B cell (primary cell): ENCODE results near the gene CERS6. TPM values are rescaled to one million over a fixed set of nuclear protein-coding genes. Genes with fewer than 3 reads are reported as not detected.

ENCODE experiments used
- ATAC-seq: fragments of 200-7000 bp; cut with Tn5 transposase; one replicate; pipeline ENCODE4 v1.10.0; 2021; ENCODE audit warnings: low read depth, mild to moderate bottlenecking, moderate number of reproducible peaks, moderate library complexity
- CTCF ChIA-PET: fragments of 350-600 bp; sonication (Branson Sonifier 250); formaldehyde crosslinking; loops from one replicate; lab custom pipeline; 2021; ENCODE audit warnings: antibody characterized with exemption, inconsistent platforms; lab: Charles Lee
- POLR2A ChIA-PET: fragments of 350-600 bp; sonication (Branson Sonifier 250); formaldehyde crosslinking; loops from one replicate; lab custom pipeline; 2021; ENCODE audit warnings: antibody characterized with exemption; lab: Charles Lee
- DNase-seq: peaks from one replicate; pipeline ENCODE4 v3.0.0; 2013
- H2AFZ ChIP-seq: 2 replicates; pipeline ENCODE4 v1.6.1; 2012; ENCODE audit warnings: mild to moderate bottlenecking, low read depth, low read length; ENCODE audit not compliant: insufficient read depth, poor library complexity, severe bottlenecking
- H3K27ac ChIP-seq, 2 donors: 1 replicate in 1 of 2; 2 replicates in 1 of 2; pipeline ENCODE4 v1.5.1; 2012 to 2013; ENCODE audit warnings: low read length in 2 of 2, mild to moderate bottlenecking in 2 of 2, moderate library complexity in 1 of 2
- H3K27me3 ChIP-seq, 4 experiments: fragments of 200-600 bp in 1 of 4; sonication (generic) in 1 of 4; replicated peaks in 1 of 4; 1 replicate in 2 of 4; 2 replicates in 2 of 4; pipeline versions ENCODE4 v1.6.1 to v1.7.0; 2013 to 2016; ENCODE audit warnings: low read length in 3 of 4, mild to moderate bottlenecking in 2 of 4, mixed read lengths in 1 of 4, moderate library complexity in 1 of 4; ENCODE audit not compliant: insufficient read depth in 4 of 4, control insufficient read depth in 3 of 4; ENCODE audit errors: control extremely low read depth in 1 of 4
- H3K36me3 ChIP-seq, 2 experiments: replicated peaks in 1 of 2; 1 replicate in 1 of 2; 2 replicates in 1 of 2; pipeline versions ENCODE4 v1.6.1 to v1.7.1; 2013; ENCODE audit warnings: low read length in 1 of 2; ENCODE audit not compliant: insufficient read depth in 2 of 2, control insufficient read depth in 1 of 2; ENCODE audit errors: control extremely low read depth in 1 of 2, extremely low read depth in 1 of 2
- H3K4me1 ChIP-seq, 2 donors: fragments of 200-600 bp in 1 of 2; sonication (generic) in 1 of 2; 1 replicate in 1 of 2; 2 replicates in 1 of 2; pipeline versions ENCODE4 v1.5.1 to v1.6.1; 2013 to 2017; ENCODE audit warnings: low read length in 2 of 2; ENCODE audit not compliant: control insufficient read depth in 2 of 2, insufficient read depth in 2 of 2
- H3K4me2 ChIP-seq: replicated peaks from 2 replicates; pipeline ENCODE3; 2012; ENCODE audit warnings: mild to moderate bottlenecking, low read depth, low read length; ENCODE audit not compliant: poor library complexity, severe bottlenecking
- H3K4me3 ChIP-seq, 5 experiments: fragments of 200-600 bp in 1 of 5; sonication (generic) in 1 of 5; 1 replicate in 3 of 5; 2 replicates in 2 of 5; pipeline versions ENCODE4 v1.5.1 to v1.7.0; 2011 to 2016; ENCODE audit warnings: low read length in 4 of 5, mild to moderate bottlenecking in 4 of 5, low read depth in 2 of 5, control low read depth in 1 of 5, moderate library complexity in 1 of 5; ENCODE audit not compliant: insufficient read depth in 1 of 5; ENCODE audit errors: control extremely low read depth in 1 of 5, extremely low read depth in 1 of 5
- H3K79me2 ChIP-seq: fragments of 200-600 bp; sonication (generic); one replicate; pipeline ENCODE4 v1.6.0; 2016; ENCODE audit warnings: low read length; ENCODE audit not compliant: control insufficient read depth, insufficient read depth
- H3K9ac ChIP-seq: fragments of 200-600 bp; sonication (generic); 2 replicates; pipeline ENCODE4 v1.6.1; 2017; ENCODE audit warnings: mild to moderate bottlenecking, low read length, moderate library complexity
- H3K9me3 ChIP-seq, 3 donors: one replicate each; pipeline versions ENCODE4 v1.6.1 to v1.7.1; 2013; ENCODE audit warnings: low read length in 2 of 3; ENCODE audit not compliant: control insufficient read depth in 2 of 3, insufficient read depth in 1 of 3; ENCODE audit errors: control extremely low read depth in 1 of 3
- H4K20me1 ChIP-seq: 2 replicates; pipeline ENCODE4 v1.6.0; 2012; ENCODE audit warnings: mild to moderate bottlenecking, low read length; ENCODE audit not compliant: insufficient read depth, control insufficient read depth, poor library complexity, severe bottlenecking
- H3K27ac Mint-ChIP-seq: one replicate; pipeline ENCODE4 v1.8.0; 2021; ENCODE audit warnings: mixed read lengths
- H3K27me3 Mint-ChIP-seq: one replicate; pipeline ENCODE4 v1.8.0; 2021; ENCODE audit warnings: mixed read lengths
- H3K4me1 Mint-ChIP-seq: one replicate; pipeline ENCODE4 v1.8.0; 2021; ENCODE audit warnings: mixed read lengths
- H3K4me3 Mint-ChIP-seq: one replicate; pipeline ENCODE4 v1.8.0; 2021; ENCODE audit warnings: mixed read lengths
- H3K9me3 Mint-ChIP-seq: one replicate; pipeline ENCODE4 v1.8.0; 2022; ENCODE audit warnings: mixed read lengths; ENCODE audit not compliant: insufficient read depth
- EZH2 ChIP-seq: IDR thresholded peaks from 2 replicates; pipeline ENCODE4 v1.6.1; 2012; ENCODE audit warnings: borderline replicate concordance, low read depth, mild to moderate bottlenecking, moderate library complexity, low read length; ENCODE audit not compliant: insufficient read depth, poor library complexity, severe bottlenecking
- WGBS: methylation state at CpG from one replicate; pipeline ENCODE4 v1.1.5; 2013; ENCODE audit warnings: missing lambda C conversion rate; ENCODE audit not compliant: insufficient coverage; 5-methylcytosine and 5-hydroxymethylcytosine counted together
- intact Hi-C: fragments of 100-400 bp; cut with micrococcal nuclease; formaldehyde crosslinking; loops from one replicate; pipeline ENCODE4 v1.10.0; 2022
- polyA plus RNA-seq: library from polyadenylated mRNA; depleted of rRNA; stranded (reverse); fragments of >200 nt; gene quantifications from 2 replicates; pipeline ENCODE4 v1.2.3, GENCODE V29; 2012
- total RNA-seq, 2 donors: library from RNA; stranded (reverse); fragments of 120-200 nt in 1 of 2; gene quantifications; 1 replicate in 1 of 2; 2 replicates in 1 of 2; pipeline versions ENCODE4 v1.2.3 to v1.2.4, GENCODE V29; 2013 to 2022
- TF ChIP-seq, protein P1 (sequence below): fragments of 200-600 bp; IDR thresholded peaks from one replicate; pipeline ENCODE4 v1.8.0; 2022; ENCODE audit warnings: antibody characterized with exemption, mild to moderate bottlenecking

The CERS6 gene
- total and polyA plus RNA-seq, 2 donors (not counting 1 experiment from before 2014, with no cell fraction given) = 2.2 to 5.5 TPM

DNA sequence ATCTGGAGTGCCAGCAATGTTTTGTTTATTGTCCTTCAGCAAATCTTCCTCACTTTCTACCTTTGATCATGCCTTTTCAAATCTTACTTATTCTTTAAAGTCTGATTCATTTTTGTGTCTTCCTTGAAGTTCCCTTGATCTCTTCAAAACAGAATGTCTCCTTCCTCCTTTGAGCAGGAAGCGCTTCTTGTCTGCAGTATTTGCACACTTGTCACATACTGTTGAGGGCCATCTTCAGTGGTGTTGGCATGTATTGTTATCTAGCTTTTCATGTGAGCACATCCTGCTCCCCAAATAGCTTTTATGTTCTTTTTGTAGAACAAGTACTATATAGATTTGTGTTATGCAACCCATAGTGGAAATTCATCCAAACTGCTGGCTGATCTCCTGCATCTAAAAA is 5.9 kb upstream of the CERS6 start:
- WGBS = no CpG with 5 or more reads among the region's 1 CpG
- no peak for ATAC-seq

DNA sequence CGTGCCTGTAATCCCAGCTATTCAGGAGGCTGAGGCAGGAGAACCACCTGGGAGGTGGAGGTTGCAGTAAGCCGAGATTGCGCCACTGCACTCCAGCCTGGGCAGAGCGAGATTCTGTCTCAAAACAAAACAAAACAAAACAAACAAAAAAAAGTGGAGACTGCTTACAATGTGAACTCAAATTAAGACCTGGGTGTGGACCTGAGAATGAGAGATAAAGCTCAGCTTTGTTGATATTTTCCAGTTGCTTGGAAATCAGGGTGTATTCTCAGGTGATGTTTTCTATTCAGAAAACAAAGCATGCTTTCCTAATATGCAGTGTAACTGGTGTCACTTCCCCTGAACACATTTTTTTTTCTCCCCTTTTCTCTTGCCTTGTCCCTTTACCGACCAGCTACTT is 5.3 kb upstream of the CERS6 start:
- no peak overlapping the region for H3K4me3 Mint-ChIP-seq
- WGBS = no CpG with 5 or more reads among the region's 5 CpGs
- no peaks in the 10 kb centered on the region for H3K36me3 ChIP-seq
- ChIA-PET CTCF (interaction anchor here (1.4 kb wide), 1 partner anchor 8 kb away, joined by 4 read pairs; no protein-coding TSS in a partner anchor), POLR2A (no interaction called here)
- H2AFZ ChIP-seq = no peak overlapping the region
- intact Hi-C loops = loop anchor here (10.0 kb wide), 1 partner anchor 206 kb away; the partner anchor contains the start of gene STK39
- no peaks in the 10 kb centered on the region for H3K27me3 ChIP-seq
- H3K9me3 Mint-ChIP-seq = peaks cover 3% of the 10 kb centered on the region
- H3K9ac ChIP-seq = no peak overlapping the region
- no peaks in the 10 kb centered on the region for H4K20me1 ChIP-seq
- peaks cover 0 to 4% (median 2%) of the 10 kb centered on the region in 3 donors for H3K9me3 ChIP-seq
- TF ChIP-seq, protein P1, sequence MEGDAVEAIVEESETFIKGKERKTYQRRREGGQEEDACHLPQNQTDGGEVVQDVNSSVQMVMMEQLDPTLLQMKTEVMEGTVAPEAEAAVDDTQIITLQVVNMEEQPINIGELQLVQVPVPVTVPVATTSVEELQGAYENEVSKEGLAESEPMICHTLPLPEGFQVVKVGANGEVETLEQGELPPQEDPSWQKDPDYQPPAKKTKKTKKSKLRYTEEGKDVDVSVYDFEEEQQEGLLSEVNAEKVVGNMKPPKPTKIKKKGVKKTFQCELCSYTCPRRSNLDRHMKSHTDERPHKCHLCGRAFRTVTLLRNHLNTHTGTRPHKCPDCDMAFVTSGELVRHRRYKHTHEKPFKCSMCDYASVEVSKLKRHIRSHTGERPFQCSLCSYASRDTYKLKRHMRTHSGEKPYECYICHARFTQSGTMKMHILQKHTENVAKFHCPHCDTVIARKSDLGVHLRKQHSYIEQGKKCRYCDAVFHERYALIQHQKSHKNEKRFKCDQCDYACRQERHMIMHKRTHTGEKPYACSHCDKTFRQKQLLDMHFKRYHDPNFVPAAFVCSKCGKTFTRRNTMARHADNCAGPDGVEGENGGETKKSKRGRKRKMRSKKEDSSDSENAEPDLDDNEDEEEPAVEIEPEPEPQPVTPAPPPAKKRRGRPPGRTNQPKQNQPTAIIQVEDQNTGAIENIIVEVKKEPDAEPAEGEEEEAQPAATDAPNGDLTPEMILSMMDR = no peak
- TF ChIP-seq EZH2 = no peak
- no peaks in the 10 kb centered on the region for H3K4me1 Mint-ChIP-seq
- no peak overlapping the region for H3K4me3 ChIP-seq
- H3K4me2 ChIP-seq = no peak overlapping the region
- H3K27ac Mint-ChIP-seq = no peak overlapping the region
- H3K79me2 ChIP-seq = no peaks in the 10 kb centered on the region
- peaks cover 3 to 6% of the 10 kb centered on the region in 2 donors for H3K4me1 ChIP-seq
- DNase-seq (no peak), ATAC-seq (no peak)
- no peak overlapping the region for H3K27ac ChIP-seq
- H3K27me3 Mint-ChIP-seq = peaks cover 2% of the 10 kb centered on the region

More for the DNA sequence above, 5.9 kb upstream of the CERS6 start:
- TF ChIP-seq EZH2 = no peak
- TF ChIP-seq, protein P1 = no peak
- ChIA-PET CTCF (no interaction called here), POLR2A (no interaction called here)
- no peak overlapping the region for H3K27ac Mint-ChIP-seq
- H3K79me2 ChIP-seq = no peaks in the 10 kb centered on the region
- peaks cover 2% of the 10 kb centered on the region for H3K27me3 Mint-ChIP-seq
- peaks cover 2 to 6% (median 5%) of the 10 kb centered on the region in 3 donors for H3K9me3 ChIP-seq
- no peaks in the 10 kb centered on the region for H3K4me1 Mint-ChIP-seq
- no peak overlapping the region for H3K4me2 ChIP-seq
- H3K4me3 Mint-ChIP-seq = no peak overlapping the region
- H3K27me3 ChIP-seq = no peaks in the 10 kb centered on the region
- peaks cover 3% of the 10 kb centered on the region for H3K9me3 Mint-ChIP-seq
- H4K20me1 ChIP-seq = no peaks in the 10 kb centered on the region
- H3K27ac ChIP-seq = no peak overlapping the region
- H3K4me3 ChIP-seq = no peak overlapping the region
- H2AFZ ChIP-seq = no peak overlapping the region
- no peaks in the 10 kb centered on the region for H3K36me3 ChIP-seq
- peaks cover 0 to 3% of the 10 kb centered on the region in 2 donors for H3K4me1 ChIP-seq
- intact Hi-C loops = loop anchor here (10.0 kb wide), 1 partner anchor 205 kb away; the partner anchor contains the start of gene STK39
- H3K9ac ChIP-seq = no peak overlapping the region
- DNase-seq = no peak
